Natural killer cell treated with Interleukin-12 subunit alpha and Interleukin-12 subunit beta and Interleukin-15 and Interleukin-18, amount 100 ng/mL, for 72 hours (primary cell): ENCODE measurements around the gene CPNE9. TPM values are rescaled to one million over a fixed set of nuclear protein-coding genes. Genes with fewer than 3 reads are reported as not detected.

Experiments used
- ATAC-seq, 2 donors: fragments of 150-1000 bp; cut with Tn5 transposase in 1 of 2; sonication (Bioruptor Pico), chemical (Tn5 transposase) in 1 of 2; 2 replicates each; pipeline ENCODE4 v1.10.0; 2021
- DNase-seq: peaks from one replicate; pipeline ENCODE4 v3.0.0; 2022; ENCODE audit warnings: low spot score
- H3K27ac Mint-ChIP-seq, 2 donors: 1 replicate in 1 of 2; 2 replicates in 1 of 2; pipeline ENCODE4 v1.8.0; 2022; ENCODE audit warnings: mixed read lengths in 2 of 2, mild to moderate bottlenecking in 1 of 2, moderate library complexity in 1 of 2
- H3K27me3 Mint-ChIP-seq, 2 donors: 1 replicate in 1 of 2; 2 replicates in 1 of 2; pipeline ENCODE4 v1.8.0; 2022; ENCODE audit warnings: mixed read lengths in 2 of 2
- H3K36me3 Mint-ChIP-seq: one replicate; pipeline ENCODE4 v1.8.0; 2022; ENCODE audit warnings: mixed read lengths
- H3K4me1 Mint-ChIP-seq, 2 donors: 1 replicate in 1 of 2; 2 replicates in 1 of 2; pipeline ENCODE4 v1.8.0; 2022; ENCODE audit warnings: low read depth in 2 of 2, mixed read lengths in 2 of 2, mild to moderate bottlenecking in 1 of 2
- H3K4me3 Mint-ChIP-seq: one replicate; pipeline ENCODE4 v1.8.0; 2022; ENCODE audit warnings: mixed read lengths
- H3K9me3 Mint-ChIP-seq: 2 replicates; pipeline ENCODE4 v1.8.0; 2022; ENCODE audit warnings: mixed read lengths
- total RNA-seq, 2 donors: library from RNA; stranded (reverse); gene quantifications; one replicate each; pipeline ENCODE4 v1.2.3, GENCODE V29; 2022

The CPNE9 gene
- total RNA-seq, 2 donors from 2014 or later = 0.29 TPM; not detected in 1

DNA sequence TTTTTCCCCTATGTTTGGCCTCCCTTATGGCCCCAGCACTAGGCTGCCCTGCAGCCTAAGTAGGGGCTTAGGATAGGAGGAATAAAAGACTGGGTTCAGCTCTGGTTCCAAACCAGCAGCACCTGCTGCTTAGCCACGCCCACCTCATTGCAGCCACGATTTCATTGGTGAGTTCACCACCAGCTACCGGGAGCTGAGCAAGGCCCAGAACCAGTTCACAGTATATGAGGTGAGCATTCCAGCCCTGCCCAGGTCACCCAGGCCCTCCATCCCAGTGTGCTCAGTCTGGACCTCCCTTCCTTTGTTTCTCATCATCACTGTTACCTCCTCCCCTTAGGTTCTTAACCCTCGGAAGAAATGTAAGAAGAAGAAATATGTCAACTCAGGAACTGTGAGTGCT, 11.5 kb downstream of the CPNE9 start:
- H3K27ac Mint-ChIP-seq = no peak overlapping the region

GRCh38 chr3:9715764-9716437, 12.3 kb downstream of the CPNE9 start:
- no peak overlapping the region for H3K27ac Mint-ChIP-seq
- peak; percentile 80 to 81 for ATAC-seq
- H3K9me3 Mint-ChIP-seq = no peaks in the 10 kb centered on the region
- H3K4me3 Mint-ChIP-seq = no peak overlapping the region
- H3K4me1 Mint-ChIP-seq = no peaks in the 10 kb centered on the region
- no peak for DNase-seq
- no peaks in the 10 kb centered on the region for H3K36me3 Mint-ChIP-seq
- peaks cover 0 to 8% of the 10 kb centered on the region in 2 donors for H3K27me3 Mint-ChIP-seq

More for the DNA sequence above, 11.5 kb downstream of the CPNE9 start:
- DNase-seq = no peak
- Mint-ChIP-seq H3K36me3 (no peaks in the 10 kb centered on the region), H3K9me3 (no peaks in the 10 kb centered on the region), H3K4me3 (no peak overlapping the region), H3K4me1 (peaks cover 0 to 2% of the 10 kb centered on the region in 2 donors), H3K27me3 (peaks cover 0 to 8% of the 10 kb centered on the region in 2 donors)
- no peak for ATAC-seq

DNA sequence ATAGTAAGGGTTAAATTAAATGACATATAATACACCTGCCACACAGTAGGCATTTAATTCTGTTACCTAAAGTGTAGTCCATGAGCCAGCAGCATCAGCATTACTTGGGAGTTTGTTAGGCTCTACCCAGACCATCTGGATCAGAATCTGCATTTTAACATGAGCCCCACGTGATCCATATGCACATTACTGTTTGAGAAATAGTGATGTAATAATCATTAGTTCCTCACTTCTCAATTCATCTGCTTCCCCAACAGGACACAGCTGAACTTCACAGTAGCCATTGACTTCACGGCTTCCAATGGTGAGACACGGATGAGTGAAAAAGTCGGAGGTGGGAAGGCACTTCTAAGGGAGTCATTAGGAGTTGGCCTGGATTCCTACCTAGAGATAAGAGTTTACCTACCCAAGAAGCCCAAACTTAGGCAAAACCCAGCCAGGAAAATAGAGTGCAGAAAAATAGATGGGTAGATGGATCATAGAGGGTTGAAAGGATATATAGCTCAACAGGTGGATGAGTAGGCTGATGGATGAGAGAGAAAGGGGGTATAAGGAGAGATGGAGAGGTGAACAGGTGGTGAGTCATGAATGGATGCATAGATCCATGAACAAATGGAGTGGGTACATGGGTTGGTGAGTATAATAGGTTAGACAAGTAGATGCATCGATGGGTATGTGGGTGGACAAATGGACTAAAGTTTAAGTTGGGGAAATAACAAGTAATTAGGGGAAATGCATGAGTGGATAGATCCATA, 13.3 kb downstream of the CPNE9 start:
- ATAC-seq (no peak), DNase-seq (no peak)
- Mint-ChIP-seq H3K4me1 (no peaks in the 10 kb centered on the region), H3K9me3 (no peaks in the 10 kb centered on the region), H3K4me3 (no peak overlapping the region), H3K36me3 (no peaks in the 10 kb centered on the region), H3K27me3 (peaks cover 0 to 8% of the 10 kb centered on the region in 2 donors), H3K27ac (no peak overlapping the region)

DNA sequence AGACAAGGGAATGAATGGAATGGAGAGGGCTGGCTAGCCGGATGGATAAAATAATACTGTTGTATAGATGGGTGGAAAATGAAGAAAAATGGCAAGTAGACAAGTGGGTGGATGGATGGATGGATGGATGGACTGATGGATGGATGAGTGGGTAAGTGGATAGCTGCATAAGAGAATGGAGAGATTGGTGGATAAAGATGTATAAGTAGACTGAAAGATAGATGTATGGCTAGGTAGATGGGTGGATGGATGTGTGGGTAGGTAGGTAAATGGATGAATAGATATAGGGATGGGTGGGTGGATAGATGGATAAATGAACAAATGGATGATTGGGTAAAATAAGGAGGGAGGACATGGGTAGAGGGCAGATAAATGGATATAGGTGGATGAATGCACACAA, 13.9 kb downstream of the CPNE9 start:
- H3K27ac Mint-ChIP-seq = no peak overlapping the region
- ATAC-seq = no peak
- no peaks in the 10 kb centered on the region for H3K9me3 Mint-ChIP-seq
- no peaks in the 10 kb centered on the region for H3K4me1 Mint-ChIP-seq
- H3K36me3 Mint-ChIP-seq = no peaks in the 10 kb centered on the region
- no peak overlapping the region for H3K4me3 Mint-ChIP-seq
- no peak for DNase-seq
- H3K27me3 Mint-ChIP-seq = peaks cover 0 to 8% of the 10 kb centered on the region in 2 donors

DNA sequence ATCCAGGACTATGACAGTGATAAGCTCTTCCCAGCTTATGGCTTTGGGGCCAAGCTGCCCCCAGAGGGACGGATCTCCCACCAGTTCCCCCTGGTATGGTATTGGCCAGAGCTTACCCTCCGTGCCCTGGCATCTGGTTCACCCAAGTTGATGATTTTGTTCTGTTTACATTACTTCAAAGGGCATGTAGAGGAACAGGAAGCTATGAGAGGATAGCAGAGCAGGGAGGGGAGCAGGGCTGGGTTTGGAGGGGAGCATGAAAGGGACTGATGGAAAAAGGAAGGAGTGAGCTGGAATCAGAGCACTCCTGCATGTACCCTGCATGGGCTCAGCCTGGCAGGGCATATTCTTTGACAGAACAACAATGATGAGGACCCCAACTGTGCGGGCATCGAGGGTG, 14.5 kb downstream of the CPNE9 start:
- Mint-ChIP-seq H3K27ac (no peak overlapping the region), H3K4me3 (no peak overlapping the region), H3K9me3 (no peaks in the 10 kb centered on the region), H3K27me3 (peaks cover 2 to 5% of the 10 kb centered on the region in 2 donors), H3K36me3 (no peaks in the 10 kb centered on the region), H3K4me1 (no peaks in the 10 kb centered on the region)
- DNase-seq (no peak), ATAC-seq (no peak)

DNA sequence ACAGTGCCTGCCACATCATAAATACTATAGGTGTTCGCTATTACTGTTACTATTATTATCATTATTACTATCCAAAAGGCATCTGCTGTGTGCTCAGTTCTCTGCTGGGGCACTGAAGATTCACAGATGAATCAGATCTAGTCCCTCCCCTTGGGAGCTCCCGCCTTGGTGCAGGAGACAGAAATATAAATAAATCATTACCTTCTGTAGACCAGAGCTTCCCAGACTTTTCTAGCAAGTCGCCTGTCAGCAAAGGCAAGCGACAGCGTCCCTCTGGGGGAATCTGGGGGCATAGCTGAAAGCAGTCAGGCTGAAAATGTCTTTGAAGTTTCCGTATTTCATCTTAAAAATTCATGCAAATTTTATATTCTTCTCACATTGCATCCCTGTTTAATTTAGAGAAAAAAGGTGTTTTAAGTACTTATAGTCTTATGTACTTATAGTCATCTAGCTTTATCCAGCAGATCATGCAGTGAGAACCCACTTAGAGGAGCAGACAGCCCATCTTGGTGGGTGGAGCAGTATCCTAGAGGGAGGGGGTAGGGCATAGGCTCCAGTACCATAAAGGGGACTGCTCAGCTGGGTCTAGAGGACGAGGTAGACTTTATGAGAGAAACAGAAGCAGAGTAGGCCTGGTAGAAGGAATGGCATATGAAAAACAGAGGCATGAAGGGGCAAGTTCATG, 17.5 kb downstream of the CPNE9 start:
- Mint-ChIP-seq H3K4me1 (peaks cover 0 to 3% of the 10 kb centered on the region in 2 donors), H3K9me3 (no peaks in the 10 kb centered on the region), H3K36me3 (no peaks in the 10 kb centered on the region), H3K27me3 (peaks cover 0 to 2% of the 10 kb centered on the region in 2 donors), H3K4me3 (no peak overlapping the region), H3K27ac (no peak overlapping the region)
- DNase-seq = no peak
- ATAC-seq = no peak

DNA sequence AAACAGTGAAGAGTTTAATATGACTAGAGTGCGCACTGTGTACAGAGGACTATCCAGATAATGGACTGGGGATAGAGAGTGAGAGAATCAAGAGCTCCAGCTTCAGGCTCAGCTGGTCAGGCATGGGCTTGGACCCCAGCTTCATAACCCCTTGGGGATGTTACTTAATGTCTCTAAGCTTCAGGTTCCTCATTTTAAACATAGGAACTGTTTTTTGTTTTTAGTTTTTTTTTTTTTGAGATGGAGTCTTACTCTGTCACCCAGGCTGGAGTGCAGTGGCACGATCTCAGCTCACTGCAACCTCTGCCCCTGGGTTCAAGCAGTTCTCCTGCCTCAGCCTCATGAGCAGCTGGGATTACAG, 18.0 kb downstream of the CPNE9 start:
- DNase-seq = no peak
- no peak for ATAC-seq
- Mint-ChIP-seq H3K4me1 (peaks cover 2 to 6% of the 10 kb centered on the region in 2 donors), H3K27ac (no peak overlapping the region), H3K36me3 (no peaks in the 10 kb centered on the region), H3K9me3 (no peaks in the 10 kb centered on the region), H3K27me3 (peaks cover 0 to 2% of the 10 kb centered on the region in 2 donors), H3K4me3 (no peak overlapping the region)

- no peak for DNase-seq
- Mint-ChIP-seq H3K27me3 (peaks cover 0 to 2% of the 10 kb centered on the region in 2 donors), H3K27ac (no peak overlapping the region), H3K4me1 (peaks cover 22 to 23% of the 10 kb centered on the region in 2 donors), H3K36me3 (no peaks in the 10 kb centered on the region), H3K9me3 (no peaks in the 10 kb centered on the region), H3K4me3 (no peak overlapping the region)
- ATAC-seq = no peak
These were observed 22.3 kb downstream of the CPNE9 start for GRCh38 chr3:9725775-9726515.

DNA sequence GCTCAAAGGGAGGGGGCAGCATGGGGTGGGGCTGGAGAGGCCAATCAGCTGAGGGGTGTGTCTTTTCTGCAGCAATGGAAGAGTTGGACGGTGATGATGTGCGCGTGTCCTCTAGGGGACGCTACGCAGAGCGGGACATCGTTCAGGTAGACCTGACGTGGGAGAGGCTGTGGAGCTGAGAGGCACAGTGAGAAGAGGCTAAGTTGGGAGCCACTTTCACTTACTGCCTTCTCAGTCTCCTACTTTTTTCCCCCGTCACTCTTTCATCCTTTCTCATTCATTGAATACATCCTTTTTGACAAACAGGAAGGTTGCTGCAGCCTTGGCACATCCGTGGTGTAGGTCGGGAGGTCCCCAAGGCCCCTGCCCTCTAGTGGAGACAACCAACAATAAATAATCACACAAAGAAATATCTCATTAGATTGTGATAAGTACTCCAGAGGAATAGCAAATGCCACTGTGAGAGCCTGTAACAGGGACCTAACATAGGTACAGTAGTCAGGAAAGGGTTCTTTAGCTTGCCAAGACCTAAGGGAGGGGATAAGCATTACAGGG, 23.5 kb downstream of the CPNE9 start:
- Mint-ChIP-seq H3K36me3 (no peaks in the 10 kb centered on the region), H3K4me1 (peaks cover 24 to 25% of the 10 kb centered on the region in 2 donors), H3K27ac (peak overlapping the region; percentile 13 to 22), H3K4me3 (peak overlapping the region; percentile 62), H3K9me3 (no peaks in the 10 kb centered on the region), H3K27me3 (peaks cover 0 to 2% of the 10 kb centered on the region in 2 donors)
- DNase-seq (no peak), ATAC-seq (no peak)

DNA sequence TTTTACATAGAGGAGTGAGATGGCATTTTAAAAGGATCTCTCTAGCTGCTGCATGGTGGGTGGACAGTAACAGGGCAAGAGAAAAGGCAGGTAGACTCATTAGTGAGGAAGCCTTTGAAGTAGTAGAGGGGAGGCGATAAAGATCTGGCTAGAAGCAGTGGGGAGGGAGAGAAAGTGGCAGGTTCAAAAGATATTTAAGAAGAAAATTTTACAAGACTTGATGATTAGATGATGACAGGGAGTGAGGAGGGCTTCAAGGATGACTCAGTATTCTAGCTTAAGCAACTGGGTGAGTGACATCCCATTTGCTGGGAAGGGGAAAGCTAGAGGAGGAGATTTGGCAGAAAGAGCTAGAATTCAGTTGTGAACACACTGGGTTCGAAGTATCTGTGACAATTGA, 24.1 kb downstream of the CPNE9 start:
- Mint-ChIP-seq H3K27me3 (peaks cover 0 to 1% of the 10 kb centered on the region in 2 donors), H3K4me3 (peak overlapping the region; percentile 62), H3K27ac (peak overlapping the region; percentile 13 to 22), H3K36me3 (no peaks in the 10 kb centered on the region), H3K4me1 (peaks cover 29 to 30% of the 10 kb centered on the region in 2 donors), H3K9me3 (no peaks in the 10 kb centered on the region)
- ATAC-seq (no peak), DNase-seq (no peak)

- no peaks in the 10 kb centered on the region for H3K36me3 Mint-ChIP-seq
- H3K4me1 Mint-ChIP-seq = peaks cover 44 to 45% of the 10 kb centered on the region in 2 donors
- DNase-seq (no peak), ATAC-seq (no peak)
- H3K4me3 Mint-ChIP-seq = peak overlapping the region; percentile 17
- H3K27ac Mint-ChIP-seq = no peak overlapping the region
- H3K27me3 Mint-ChIP-seq = no peaks in the 10 kb centered on the region
- H3K9me3 Mint-ChIP-seq = no peaks in the 10 kb centered on the region
These were observed 25.8 kb downstream of the CPNE9 start for GRCh38 chr3:9729419-9729818.

DNA sequence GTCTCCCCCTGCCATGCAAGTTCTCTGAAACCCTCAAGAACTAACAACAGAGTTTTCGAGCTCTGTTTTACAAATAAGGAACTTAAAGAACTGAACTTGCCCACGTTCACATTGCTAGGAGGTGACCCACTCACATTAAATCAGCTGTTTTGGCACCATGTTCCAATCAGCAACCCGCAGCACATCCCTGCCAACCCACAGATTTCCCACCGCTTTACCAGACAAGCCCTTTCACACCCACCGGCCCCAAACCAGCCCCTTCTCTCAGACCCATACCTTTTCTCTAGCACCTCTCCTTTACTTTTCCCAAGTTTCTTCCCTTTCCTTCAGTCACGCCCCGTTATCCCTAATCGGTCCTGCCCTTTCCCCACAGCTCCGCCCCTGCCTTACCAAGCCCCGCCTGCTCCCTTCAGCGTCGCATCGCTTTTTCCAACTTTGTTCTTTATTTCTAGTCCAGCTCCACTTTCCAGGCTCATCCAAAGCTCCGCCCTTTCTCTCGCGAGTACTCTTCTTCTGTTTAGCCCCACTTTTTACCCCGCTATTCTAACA, 27.1 kb downstream of the CPNE9 start:
- DNase-seq (peak; percentile 68), ATAC-seq (peak; percentile 50 to 70)
- no peaks in the 10 kb centered on the region for H3K36me3 Mint-ChIP-seq
- no peaks in the 10 kb centered on the region for H3K9me3 Mint-ChIP-seq
- H3K4me3 Mint-ChIP-seq = peak overlapping the region; percentile 97
- no peaks in the 10 kb centered on the region for H3K27me3 Mint-ChIP-seq
- peak overlapping the region; percentile 81 to 85 for H3K27ac Mint-ChIP-seq
- H3K4me1 Mint-ChIP-seq = peaks cover 50 to 52% of the 10 kb centered on the region in 2 donors
